A549 (cell line): ENCODE data around the gene SNAPC5. TPM values are rescaled to one million over a fixed set of nuclear protein-coding genes. Genes with fewer than 3 reads are reported as not detected.

Experiments
- ATAC-seq, 2 experiments: fragments of 200-7000 bp in 1 of 2; fragments of >200 bp in 1 of 2; cut with Nextera tagmentation in 1 of 2; cut with Tn5 transposase in 1 of 2; 3 replicates each; pipeline versions ENCODE4 v1.8.0 to v1.9.1; 2018 to 2020; ENCODE audit warnings: mild to moderate bottlenecking in 1 of 2, moderate library complexity in 1 of 2
- CTCF ChIA-PET: fragments of 300-600 bp; sonication (Branson Sonifier 250); formaldehyde crosslinking; extraction: SDS; loops from one replicate; lab custom pipeline; 2021; ENCODE audit warnings: antibody characterized with exemption, inconsistent platforms; lab: Yijun Ruan, JAX
- POLR2A ChIA-PET: fragments of 350-600 bp; formaldehyde crosslinking; extraction: SDS; loops from one replicate; lab custom pipeline; 2021; ENCODE audit warnings: antibody characterized with exemption, inconsistent platforms; lab: Yijun Ruan, JAX
- DNase-seq, 2 experiments: peaks; one replicate each; pipeline versions ENCODE4 v3.0.0 to v3.0.0-alpha.2; 2011 to 2016; ENCODE audit warnings: low read depth in 1 of 2, low spot score in 1 of 2
- FAIRE-seq: peaks from 2 replicates; lab custom pipeline; 2011; peaks lifted over from hg19 to GRCh38; lab: Jason Lieb, UNC
- H3K27ac ChIP-seq, 2 experiments: fragments of >200 bp; sonication (Bioruptor Twin); formaldehyde crosslinking; 3 replicates each; pipeline ENCODE4 v1.5.1; 2016 to 2017
- H3K4me1 ChIP-seq: fragments of >200 bp; sonication (Bioruptor Twin); formaldehyde crosslinking; 3 replicates; pipeline ENCODE4 v1.6.1; 2016
- H3K4me2 ChIP-seq: fragments of >200 bp; sonication (Bioruptor Twin); formaldehyde crosslinking; 3 replicates; pipeline ENCODE4 v1.6.1; 2016
- H3K4me3 ChIP-seq: fragments of >200 bp; sonication (Bioruptor Twin); formaldehyde crosslinking; 3 replicates; pipeline ENCODE4 v1.5.1; 2016
- H3K9me3 ChIP-seq: fragments of >200 bp; sonication (Bioruptor Twin); formaldehyde crosslinking; 3 replicates; pipeline ENCODE4 v1.6.1; 2016
- BCL3 ChIP-seq: fragments of >200 bp; sonication (Bioruptor Twin); formaldehyde crosslinking; IDR thresholded peaks from 3 replicates; pipeline ENCODE4 v1.6.1; 2016
- CBX2 ChIP-seq: fragments of 200-600 bp; sonication (generic); IDR thresholded peaks from 2 replicates; pipeline ENCODE4 v1.6.1; 2016; ENCODE audit warnings: low read depth, mild to moderate bottlenecking, borderline replicate concordance
- ELK1 ChIP-seq: fragments of 150-350 bp; IDR thresholded peaks from 2 replicates; pipeline ENCODE4 v1.6.1; 2014; ENCODE audit warnings: low read depth, mild to moderate bottlenecking, low read length
- HOXB5 ChIP-seq: fragments of 250-450 bp; sonication (Bioruptor Pico); IDR thresholded peaks from 2 replicates; pipeline ENCODE4 v1.5.0; 2020; ENCODE audit warnings: mild to moderate bottlenecking, moderate library complexity
- JUNB ChIP-seq: fragments of >200 bp; sonication (Bioruptor Twin); formaldehyde crosslinking; IDR thresholded peaks from 2 replicates; pipeline ENCODE4 v1.6.1; 2016
- KDM1A ChIP-seq: fragments of 200-600 bp; sonication (generic); IDR thresholded peaks from 2 replicates; pipeline ENCODE4 v1.6.1; 2016; ENCODE audit warnings: low read depth, mild to moderate bottlenecking
- MYC ChIP-seq: IDR thresholded peaks from 2 replicates; pipeline ENCODE4 v1.6.1; 2012; ENCODE audit warnings: mild to moderate bottlenecking, inconsistent platforms, low read length, improper control_type of control experiment, borderline replicate concordance
- NFE2L2 ChIP-seq: fragments of 150-350 bp; conservative IDR thresholded peaks from 2 replicates; pipeline ENCODE4 v1.6.1; 2014; ENCODE audit warnings: low read length
- RFX5 ChIP-seq: fragments of 450-650 bp; IDR thresholded peaks from 2 replicates; pipeline ENCODE4 v1.7.1; 2014; ENCODE audit warnings: antibody characterized with exemption, mild to moderate bottlenecking, moderate library complexity
- SMC3 ChIP-seq: fragments of >200 bp; sonication (Bioruptor Twin); formaldehyde crosslinking; IDR thresholded peaks from 3 replicates; pipeline ENCODE4 v1.6.1; 2018; ENCODE audit warnings: inconsistent platforms
- TFCP2L1 ChIP-seq: fragments of 250-450 bp; sonication (Bioruptor Pico); IDR thresholded peaks from 2 replicates; pipeline ENCODE4 v1.5.0; 2021; ENCODE audit warnings: mild to moderate bottlenecking
- ZNF302 ChIP-seq: fragments of 250-450 bp; sonication (Bioruptor Pico); IDR thresholded peaks from 2 replicates; pipeline ENCODE4 v1.9.0; 2021; ENCODE audit warnings: inconsistent platforms, mild to moderate bottlenecking, moderate library complexity
- ZSCAN20 ChIP-seq: fragments of 250-450 bp; sonication (Bioruptor Pico); IDR thresholded peaks from 2 replicates; pipeline ENCODE4 v1.8.0; 2022; ENCODE audit warnings: mild to moderate bottlenecking, moderate library complexity
- WGBS: methylation state at CpG from one replicate; pipeline ENCODE4 v1.1.6; 2017; ENCODE audit errors: missing lambda C conversion rate; 5-methylcytosine and 5-hydroxymethylcytosine counted together
- polyA plus RNA-seq, 4 experiments: library from polyadenylated mRNA; depleted of rRNA in 3 of 4; stranded (reverse); fragments of >200 nt; fragmentation: RNase III in 1 of 4; extraction: RNeasy Plus Mini Kit Qiagen cat#74134 plus additional on column Dnase treatment in 1 of 4; gene quantifications; 2 replicates in 3 of 4; 3 replicates in 1 of 4; pipeline ENCODE4 v1.2.3, GENCODE V29; 2011 to 2017
- TF ChIP-seq, protein P1 (sequence below): fragments of >200 bp; sonication (Bioruptor Twin); formaldehyde crosslinking; IDR thresholded peaks from 3 replicates; pipeline ENCODE4 v1.5.1; 2016

The SNAPC5 gene
- polyA plus RNA-seq, 2 of the 4 experiments (the other 2 are of a cell fraction) = 80.9 to 84.9 TPM

DNA sequence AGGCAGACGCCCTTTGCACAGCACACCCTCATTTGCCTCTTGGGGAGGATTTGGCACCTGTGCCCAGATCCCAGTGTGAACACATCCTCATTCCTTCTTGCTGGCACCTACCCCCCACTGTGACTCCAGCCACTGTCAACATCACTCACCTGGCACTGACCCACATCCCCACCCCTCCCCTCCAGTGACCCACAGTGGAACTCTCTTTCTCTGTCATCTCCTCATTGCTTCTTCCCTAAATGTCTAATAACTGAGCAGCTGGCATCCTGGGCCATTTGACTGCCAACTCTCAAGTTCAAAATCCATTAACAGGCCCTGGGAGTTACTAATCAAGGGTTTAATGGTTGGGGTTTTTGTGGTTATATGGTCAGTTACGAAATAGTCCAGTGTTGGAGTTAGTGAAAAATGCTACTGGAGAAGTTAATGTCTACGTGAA, 14.4 kb downstream of the SNAPC5 start:
- no peak for ATAC-seq
- DNase-seq = no peak
- no peak overlapping the region for H3K4me3 ChIP-seq
- CTCF ChIA-PET = interaction anchor here (1.0 to 3.6 kb wide), 2 partner anchors 15 to 78 kb away, joined by 4 to 29 read pairs; partner anchors contain the start of gene SNAPC5
- peak overlapping the region in 1 of 2 experiments; percentile 40; a peak in 2 of 6 replicates for H3K27ac ChIP-seq
- peak overlapping the region; percentile 13; the same call in 2 of the 3 replicates for H3K4me2 ChIP-seq
- H3K9me3 ChIP-seq = no peaks in the 10 kb centered on the region
- no peak for FAIRE-seq
- 68% methylated on average over 3 of the region's 3 CpGs for WGBS
- peaks cover 9% of the 10 kb centered on the region for H3K4me1 ChIP-seq
- no peak for TF ChIP-seq HOXB5 (CRISPR knock-in tag)
- no peak for TF ChIP-seq ZSCAN20 (CRISPR knock-in tag)
- no peak for TF ChIP-seq SMC3
- TF ChIP-seq RFX5 = no peak
- no peak for TF ChIP-seq CBX2
- TF ChIP-seq BCL3 = no peak
- TF ChIP-seq ZNF302 = no peak
- TF ChIP-seq, all 56 proteins: peak for 0
- POLR2A ChIA-PET = no interaction called here

DNA sequence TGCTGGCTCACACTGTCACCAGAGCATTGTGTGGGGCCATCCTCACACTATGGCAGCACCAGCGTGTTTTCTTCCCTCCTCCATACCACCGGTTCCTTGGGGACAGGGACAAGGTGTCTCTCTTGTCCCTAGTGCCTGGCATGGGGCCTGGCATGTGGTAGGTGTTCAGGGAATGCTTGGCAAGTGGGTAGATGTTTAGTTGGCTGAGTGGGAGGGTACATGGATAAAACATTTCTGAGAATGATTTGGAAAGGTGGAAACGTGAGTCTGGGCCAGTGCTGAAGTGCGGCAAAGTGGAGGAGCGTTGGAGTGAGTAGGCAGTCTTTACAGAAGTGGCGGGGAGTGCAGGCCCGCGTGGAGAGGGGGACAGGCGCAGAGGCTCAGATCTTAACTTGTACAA, 15.0 kb downstream of the SNAPC5 start:
- Histone ChIP-seq H3K4me2 (peak overlapping the region; percentile 13; the same call in 1 of the 3 replicates), H3K27ac (peak overlapping the region in 1 of 2 experiments; percentile 40; a peak in 2 of 6 replicates), H3K4me3 (no peak overlapping the region), H3K4me1 (peaks cover 9% of the 10 kb centered on the region), H3K9me3 (no peaks in the 10 kb centered on the region)
- ChIA-PET CTCF (interaction anchor here (1.0 to 3.6 kb wide), 4 partner anchors 13 to 77 kb away, joined by 3 to 29 read pairs (median 4); partner anchors contain the start of gene SNAPC5), POLR2A (no interaction called here)
- no peak; a peak in 1 of 6 replicates for ATAC-seq
- FAIRE-seq = no peak
- WGBS = 88% methylated on average over 9 of the region's 9 CpGs
- TF ChIP-seq, protein P1, sequence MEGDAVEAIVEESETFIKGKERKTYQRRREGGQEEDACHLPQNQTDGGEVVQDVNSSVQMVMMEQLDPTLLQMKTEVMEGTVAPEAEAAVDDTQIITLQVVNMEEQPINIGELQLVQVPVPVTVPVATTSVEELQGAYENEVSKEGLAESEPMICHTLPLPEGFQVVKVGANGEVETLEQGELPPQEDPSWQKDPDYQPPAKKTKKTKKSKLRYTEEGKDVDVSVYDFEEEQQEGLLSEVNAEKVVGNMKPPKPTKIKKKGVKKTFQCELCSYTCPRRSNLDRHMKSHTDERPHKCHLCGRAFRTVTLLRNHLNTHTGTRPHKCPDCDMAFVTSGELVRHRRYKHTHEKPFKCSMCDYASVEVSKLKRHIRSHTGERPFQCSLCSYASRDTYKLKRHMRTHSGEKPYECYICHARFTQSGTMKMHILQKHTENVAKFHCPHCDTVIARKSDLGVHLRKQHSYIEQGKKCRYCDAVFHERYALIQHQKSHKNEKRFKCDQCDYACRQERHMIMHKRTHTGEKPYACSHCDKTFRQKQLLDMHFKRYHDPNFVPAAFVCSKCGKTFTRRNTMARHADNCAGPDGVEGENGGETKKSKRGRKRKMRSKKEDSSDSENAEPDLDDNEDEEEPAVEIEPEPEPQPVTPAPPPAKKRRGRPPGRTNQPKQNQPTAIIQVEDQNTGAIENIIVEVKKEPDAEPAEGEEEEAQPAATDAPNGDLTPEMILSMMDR = no peak
- TF ChIP-seq KDM1A = no peak
- TF ChIP-seq JUNB = no peak
- no peak for DNase-seq

DNA sequence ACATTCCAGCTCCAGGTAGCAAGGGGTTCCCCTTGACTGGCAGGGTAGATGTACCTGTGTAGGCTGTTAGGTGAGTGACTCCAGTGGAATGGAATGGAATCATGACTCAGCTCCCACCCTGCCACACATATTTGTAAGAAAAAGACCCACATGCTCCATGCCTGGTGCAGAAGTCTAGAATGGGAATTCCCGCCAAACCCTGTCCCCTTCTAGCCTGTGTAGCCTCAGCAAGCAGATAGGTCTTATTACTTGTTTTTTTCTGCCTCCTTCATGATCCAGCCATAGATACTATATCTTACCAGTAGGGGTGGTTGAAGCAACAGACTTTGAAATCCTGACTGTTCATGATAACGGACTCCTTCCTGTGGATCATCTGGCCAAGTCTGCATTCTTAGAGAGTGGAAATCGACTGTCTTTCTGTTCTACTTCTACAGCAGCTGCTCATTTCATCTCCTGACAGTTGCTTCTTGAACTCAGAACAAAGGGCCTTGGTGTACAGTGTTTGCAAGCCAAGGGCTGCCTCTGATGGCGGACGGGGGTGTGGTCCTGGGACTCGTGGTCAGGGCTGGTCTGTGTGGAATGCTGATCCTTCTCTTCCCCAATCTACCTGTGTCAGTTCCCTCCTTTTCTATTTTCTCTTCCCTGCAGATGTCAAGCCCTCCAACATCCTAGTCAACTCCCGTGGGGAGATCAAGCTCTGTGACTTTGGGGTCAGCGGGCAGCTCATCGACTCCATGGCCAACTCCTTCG, 16.3 kb downstream of the SNAPC5 start:
- CTCF ChIA-PET = interaction anchor here (0.5 to 2.0 kb wide), 6 partner anchors 11 to 977 kb away, joined by 3 to 16 read pairs (median 4); partner anchors contain the start of gene SNAPC5
- DNase-seq = no peak
- Histone ChIP-seq H3K4me1 (peaks cover 9% of the 10 kb centered on the region), H3K27ac (no peak overlapping the region)
- peak in 1 of 2 experiments; percentile 19; a peak in 1 of 6 replicates for ATAC-seq
- FAIRE-seq = no peak
- TF ChIP-seq TFCP2L1 (CRISPR knock-in tag) = no peak
- TF ChIP-seq, all 56 proteins: peak for 0
- no peak overlapping the region for H3K4me3 ChIP-seq
- H3K4me2 ChIP-seq = no peak overlapping the region
- POLR2A ChIA-PET = no interaction called here
- 92% methylated on average over 10 of the region's 10 CpGs for WGBS
- no peaks in the 10 kb centered on the region for H3K9me3 ChIP-seq

- DNase-seq (no peak), ATAC-seq (no peak), FAIRE-seq (no peak)
- ChIA-PET POLR2A (no interaction called here), CTCF (interaction anchor here (2.0 kb wide), 1 partner anchor 17 kb away, joined by 16 read pairs; the partner anchor contains the start of gene SNAPC5)
- H3K4me2 ChIP-seq = no peak overlapping the region
- no peak overlapping the region for H3K4me3 ChIP-seq
- TF ChIP-seq ELK1 (no peak), MYC (no peak), SMC3 (no peak), NFE2L2 (no peak)
- 89% methylated on average over 6 of the region's 6 CpGs for WGBS
- H3K4me1 ChIP-seq = peaks cover 9% of the 10 kb centered on the region
- H3K9me3 ChIP-seq = no peaks in the 10 kb centered on the region
- no peak overlapping the region for H3K27ac ChIP-seq
Observed at GRCh38 chr15:66480267-66480666, 17.3 kb downstream of the SNAPC5 start.
